ENCODE measurements around the gene S100A3. TPM values are rescaled to one million over a fixed set of nuclear protein-coding genes. Genes with fewer than 3 reads are reported as not detected.

S100A3 gene
- total and polyA plus RNA-seq, 2 of the 13 experiments (the other 11 are each of a cell fraction or from before 2014, with no cell fraction given) = 2.5 to 4.5 TPM

GRCh38 chr1:153568367-153569099 lies 19.5 kb upstream of the S100A3 start (continued):
- TF ChIP-seq ZFP36L2 (CRISPR knock-in tag; IDR thresholded peaks at IDR 0.05) = no peak
- TF ChIP-seq KDM3A (CRISPR knock-in tag; IDR thresholded peaks at IDR 0.05; ENCODE audit: low read depth) = peak; percentile 84; the same call in 1 of the 2 replicates
- no peak for TF ChIP-seq MLXIP (CRISPR knock-in tag; IDR thresholded peaks at IDR 0.05; ENCODE audit: borderline replicate concordance)
- TF ChIP-seq PHF21A (CRISPR knock-in tag; IDR thresholded peaks at IDR 0.05) = no peak; the same call in 1 of the 2 replicates
- TF ChIP-seq SIX1 (CRISPR knock-in tag; IDR thresholded peaks at IDR 0.05; ENCODE audit: borderline replicate concordance) = no peak
- no peak for TF ChIP-seq PBX2 (CRISPR knock-in tag; IDR thresholded peaks at IDR 0.05)
- TF ChIP-seq FOSL1 (CRISPR knock-in tag; IDR thresholded peaks at IDR 0.05; ENCODE audit: borderline replicate concordance) = no peak
- TF ChIP-seq ARID3A (IDR thresholded peaks at IDR 0.05; ENCODE audit: low read depth, low read length) = no peak
- TF ChIP-seq FOXK1 (CRISPR knock-in tag; IDR thresholded peaks at IDR 0.05; ENCODE audit: borderline replicate concordance, low read depth) = 0 out of 2 replicates have a peak, but pooled peaks have one; percentile 45
- TF ChIP-seq SNRNP70 (IDR thresholded peaks at IDR 0.05; ENCODE audit: low read depth, low read length) = no peak
- no peak for TF ChIP-seq MLX (CRISPR knock-in tag; IDR thresholded peaks at IDR 0.05)
- peak; percentile 54; the same call in 1 of the 2 replicates for TF ChIP-seq HNF1B (CRISPR knock-in tag; IDR thresholded peaks at IDR 0.05)
- TF ChIP-seq PAX8 (CRISPR knock-in tag; IDR thresholded peaks at IDR 0.05; ENCODE audit: borderline replicate concordance) = no peak
- no peak for TF ChIP-seq PAF1 (CRISPR knock-in tag; IDR thresholded peaks at IDR 0.05)
- no peak for TF ChIP-seq NRL (CRISPR knock-in tag; IDR thresholded peaks at IDR 0.05; ENCODE audit: borderline replicate concordance)
- no peak for TF ChIP-seq ZNF639 (CRISPR knock-in tag; conservative IDR thresholded peaks at IDR 0.05)
- no peak for TF ChIP-seq HIVEP1 (CRISPR knock-in tag; IDR thresholded peaks at IDR 0.05)
- TF ChIP-seq NPAS2 (CRISPR knock-in tag; IDR thresholded peaks at IDR 0.05; ENCODE audit: borderline replicate concordance) = no peak

All from HepG2 (cell line).